RPMI8226 (cell line): ENCODE measurements around the gene KRT33A.
"Not testable (repeated sequence)": the region's sequence is repeated elsewhere in the genome, so short reads cannot be mapped to it uniquely, and the experiment has no call there.

Experiments used
- DNase-seq: peaks from one replicate; pipeline ENCODE4 v3.0.0-alpha.2; 2015

KRT33A gene

GRCh38 chr17:41350381-41350878 is at the start of gene KRT33A:
Gene KRT33A (minus strand): TSS chr17:41350828. CDS start chr17:41350767, 61 bp downstream.
- DNase-seq, result not testable (repeated sequence)

- DNase-seq, result no peak
Measured at GRCh38 chr17:41396996-41397660, 46.5 kb upstream of the KRT33A start, which contains the start of gene KRT31. Gene KRT31 (minus strand): TSS chr17:41397608. CDS start chr17:41397539, 69 bp downstream.

GRCh38 chr17:41396340-41396739 is 45.7 kb upstream of the KRT33A start:
- no peak for DNase-seq

GRCh38 chr17:41395611-41396010 is 45.0 kb upstream of the KRT33A start:
- no peak for DNase-seq

GRCh38 chr17:41395044-41395443 is 44.4 kb upstream of the KRT33A start:
- not testable (repeated sequence) for DNase-seq

- no peak for DNase-seq
Measured at GRCh38 chr17:41394254-41394996, 43.8 kb upstream of the KRT33A start.

GRCh38 chr17:41393826-41394225 is 43.2 kb upstream of the KRT33A start:
- DNase-seq, result no peak

GRCh38 chr17:41393294-41393693 is 42.7 kb upstream of the KRT33A start:
- DNase-seq, result no peak

- DNase-seq, result no peak
Measured at GRCh38 chr17:41392278-41392677, 41.6 kb upstream of the KRT33A start.

GRCh38 chr17:41391535-41391934 is 40.9 kb upstream of the KRT33A start:
- no peak for DNase-seq

GRCh38 chr17:41390411-41390938 is 39.8 kb upstream of the KRT33A start:
- DNase-seq, result no peak

- DNase-seq, result no peak
Measured at GRCh38 chr17:41387670-41388069, 37.0 kb upstream of the KRT33A start.

GRCh38 chr17:41386227-41386626 is 35.6 kb upstream of the KRT33A start:
- no peak for DNase-seq

GRCh38 chr17:41383690-41384089 is 33.1 kb upstream of the KRT33A start:
- DNase-seq, result no peak

GRCh38 chr17:41382394-41382793 is 31.8 kb upstream of the KRT33A start:
- no peak for DNase-seq

GRCh38 chr17:41381943-41382342 is 31.3 kb upstream of the KRT33A start, which contains the start of gene KRT34:
Gene KRT34 (minus strand): TSS chr17:41382306. CDS start chr17:41382246, 60 bp downstream.
- DNase-seq, result not testable (repeated sequence)

- DNase-seq, result not testable (repeated sequence)
Measured at GRCh38 chr17:41380091-41380490, 29.5 kb upstream of the KRT33A start.

GRCh38 chr17:41377546-41377945 is 26.9 kb upstream of the KRT33A start:
- no peak for DNase-seq

GRCh38 chr17:41369713-41370112 is 19.1 kb upstream of the KRT33A start, which contains the start of gene KRT33B:
Gene KRT33B (minus strand): TSS chr17:41369813. CDS start chr17:41369750, 63 bp downstream.
- DNase-seq, result no peak

GRCh38 chr17:41369023-41369422 is 18.4 kb upstream of the KRT33A start:
- no peak for DNase-seq

GRCh38 chr17:41367426-41368075 is 16.9 kb upstream of the KRT33A start:
- no peak for DNase-seq

GRCh38 chr17:41366070-41366469 is 15.4 kb upstream of the KRT33A start:
- no peak for DNase-seq

GRCh38 chr17:41363881-41364280 is 13.3 kb upstream of the KRT33A start:
- DNase-seq, result no peak
